SKM-1 (cell line): ENCODE results near the gene HS3ST3B1.

Experiments used
- DNase-seq: peaks from one replicate; lab custom pipeline; 2025; ENCODE audit not compliant: unreplicated experiment; lab: John Stamatoyannopoulos, UW

The HS3ST3B1 gene

GRCh38 chr17:14352136-14352535 lies 51.3 kb downstream of the HS3ST3B1 start:
- no peak for DNase-seq

DNA sequence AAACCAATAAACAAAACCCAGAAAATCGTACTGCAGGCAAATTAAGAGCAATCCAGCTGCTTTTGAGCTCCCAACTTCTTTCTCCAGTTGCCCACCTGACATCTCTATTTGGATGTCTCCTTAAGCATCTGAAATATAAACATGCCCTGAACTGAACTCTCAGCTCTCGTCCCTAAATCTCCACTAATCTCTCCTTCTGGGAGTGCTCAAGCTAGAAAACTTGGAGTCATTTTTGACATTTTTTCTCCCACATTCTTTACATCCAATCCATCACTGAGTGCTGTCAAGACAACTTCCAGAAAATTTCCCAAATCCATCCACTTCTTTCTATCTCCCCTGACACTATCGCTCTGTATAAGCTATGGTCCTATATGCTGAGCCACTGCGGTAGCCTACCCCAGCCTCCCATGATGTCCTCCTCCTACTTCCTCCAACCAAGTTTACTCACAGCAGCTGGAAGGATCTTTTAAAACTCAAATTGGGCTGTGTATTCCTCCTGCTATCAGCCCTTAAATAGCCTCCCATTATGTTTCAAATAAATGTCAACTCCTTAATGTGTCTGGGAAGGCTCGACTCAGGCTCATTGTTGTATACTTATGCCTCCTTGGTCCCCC lies 53.1 kb downstream of the HS3ST3B1 start:
- DNase-seq, result no peak

- no peak for DNase-seq
Measured at GRCh38 chr17:14354807-14355206, 53.9 kb downstream of the HS3ST3B1 start.

- no peak for DNase-seq
Measured at GRCh38 chr17:14355556-14355955, 54.7 kb downstream of the HS3ST3B1 start.

DNA sequence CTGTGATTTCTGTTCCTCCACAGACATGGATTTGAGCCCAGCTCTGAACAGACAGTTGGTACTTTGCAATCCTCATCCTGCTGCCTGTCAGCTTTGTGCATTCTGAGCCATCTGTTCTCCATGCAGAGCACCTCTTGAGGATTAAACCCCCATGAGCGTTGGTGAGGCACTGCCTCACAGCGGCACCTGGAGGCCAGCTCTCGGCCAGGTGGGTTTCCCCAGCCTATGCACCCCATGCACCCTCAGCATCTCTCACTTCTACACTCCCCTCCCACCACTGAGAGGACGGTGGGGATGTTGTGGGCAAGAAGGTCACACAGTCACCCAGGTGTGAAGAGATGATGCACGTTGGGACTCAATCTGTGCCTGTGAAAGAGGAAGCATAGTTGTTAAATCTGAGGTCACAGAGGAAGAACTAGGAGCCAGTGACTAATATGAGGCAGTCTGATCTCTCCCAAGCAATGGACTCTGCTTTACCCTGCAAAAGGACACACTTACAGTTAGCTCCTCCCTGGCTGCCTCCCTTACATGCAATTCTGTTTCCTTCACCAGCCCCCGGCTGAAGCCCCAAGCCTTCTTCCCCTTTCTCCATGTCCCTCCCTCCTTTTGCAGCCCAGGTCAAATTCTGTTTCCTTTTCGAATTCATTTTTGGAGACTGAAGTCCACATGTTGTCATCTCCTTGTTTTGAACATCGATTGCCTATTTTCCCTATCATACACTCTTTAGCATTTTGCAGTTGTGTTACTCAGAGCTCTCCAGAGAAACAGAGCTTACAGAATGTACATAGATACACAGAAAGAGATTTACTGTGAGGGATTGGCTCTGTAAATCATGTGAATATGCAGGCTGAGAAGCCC lies 58.5 kb downstream of the HS3ST3B1 start:
- DNase-seq, result peak; percentile 70

DNA sequence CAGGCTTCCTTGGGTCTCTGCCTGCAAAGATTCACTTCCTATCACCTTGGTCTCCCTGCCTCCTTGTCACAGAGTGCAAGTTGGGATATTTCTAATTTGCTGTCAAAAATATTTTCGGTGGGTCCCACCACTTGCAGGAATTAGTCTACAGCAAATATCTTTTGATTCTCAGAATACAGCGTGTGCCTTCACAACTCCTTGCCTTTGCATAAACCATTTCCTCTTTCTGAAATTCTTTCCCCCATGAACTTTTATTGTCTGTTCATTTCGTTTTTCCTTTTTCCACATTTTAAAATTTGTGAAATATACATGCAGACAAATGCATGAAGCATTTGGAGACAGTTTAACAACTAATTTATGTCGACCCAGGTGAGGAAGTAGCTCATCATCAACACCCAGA lies 60.0 kb downstream of the HS3ST3B1 start:
- no peak for DNase-seq

- DNase-seq, result no peak
Measured at GRCh38 chr17:14361470-14361869, 60.6 kb downstream of the HS3ST3B1 start.

- DNase-seq, result no peak
Measured at GRCh38 chr17:14361945-14362508, 61.1 kb downstream of the HS3ST3B1 start.

DNA sequence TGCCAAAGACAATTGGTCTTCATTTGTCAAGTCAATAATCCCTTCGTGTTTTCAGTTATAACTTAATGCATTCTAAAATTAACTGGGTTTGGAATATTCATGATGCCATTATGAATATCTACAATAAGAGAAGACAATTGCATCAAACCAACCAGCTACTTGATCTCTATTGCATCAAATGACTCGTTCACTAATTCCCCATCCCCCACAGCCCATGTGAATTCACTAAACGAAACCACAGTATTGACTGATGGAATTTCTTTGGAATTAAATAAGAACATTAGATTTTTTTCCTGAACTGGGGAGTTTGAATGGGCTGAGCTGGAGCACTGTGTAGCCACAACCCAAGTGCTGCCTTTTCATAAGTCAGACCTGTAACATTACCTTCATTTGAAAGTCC lies 65.3 kb downstream of the HS3ST3B1 start:
- no peak for DNase-seq

- no peak for DNase-seq
Measured at GRCh38 chr17:14372461-14372860, 71.6 kb downstream of the HS3ST3B1 start.

- no peak for DNase-seq
Measured at GRCh38 chr17:14372905-14373613, 72.2 kb downstream of the HS3ST3B1 start.

GRCh38 chr17:14373614-14374259 lies 72.9 kb downstream of the HS3ST3B1 start:
- no peak for DNase-seq

GRCh38 chr17:14374268-14374667 lies 73.4 kb downstream of the HS3ST3B1 start:
- DNase-seq, result no peak

GRCh38 chr17:14376666-14377065 lies 75.8 kb downstream of the HS3ST3B1 start:
- DNase-seq, result no peak

DNA sequence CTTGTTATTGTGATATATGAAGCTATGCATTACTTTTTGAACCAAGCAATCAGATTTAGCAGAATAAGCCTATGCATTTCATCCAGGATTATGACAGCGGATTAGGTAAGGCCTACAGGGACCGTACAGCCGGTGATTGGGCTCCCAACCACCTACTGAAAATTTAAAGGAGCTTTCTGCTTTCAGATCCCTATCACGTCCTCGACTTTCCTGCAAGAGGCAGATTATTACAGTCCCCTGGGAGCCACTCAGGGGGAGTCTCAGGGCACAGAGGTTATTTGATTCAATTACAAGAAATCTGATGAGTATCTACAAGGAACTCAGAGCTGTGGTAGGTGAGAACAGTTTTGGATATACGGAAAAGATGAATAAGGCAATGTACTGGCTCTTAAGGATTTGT lies 80.7 kb downstream of the HS3ST3B1 start:
- no peak for DNase-seq

GRCh38 chr17:14387036-14387435 lies 86.2 kb downstream of the HS3ST3B1 start:
- no peak for DNase-seq

DNA sequence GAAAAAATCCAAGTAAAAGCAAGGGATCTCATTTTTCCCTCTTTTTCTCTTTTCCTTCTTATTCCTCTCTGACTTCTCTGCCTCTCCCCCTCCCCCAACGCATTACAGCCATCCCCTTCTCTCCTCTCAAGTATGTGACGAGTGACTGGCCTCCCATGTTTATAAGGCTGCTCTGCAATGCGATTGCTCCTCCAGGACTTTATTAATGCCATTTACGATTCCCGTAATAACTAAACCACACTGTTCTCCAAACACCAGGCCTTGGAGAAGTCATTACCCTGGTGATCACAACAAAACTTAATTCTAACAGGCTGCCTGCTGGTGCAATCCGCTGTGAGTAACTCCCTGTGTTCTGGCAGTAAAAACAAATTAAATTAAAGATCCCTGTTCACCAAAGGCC lies 88.8 kb downstream of the HS3ST3B1 start:
- DNase-seq, result no peak

GRCh38 chr17:14393723-14394122 lies 92.8 kb downstream of the HS3ST3B1 start:
- DNase-seq, result no peak

DNA sequence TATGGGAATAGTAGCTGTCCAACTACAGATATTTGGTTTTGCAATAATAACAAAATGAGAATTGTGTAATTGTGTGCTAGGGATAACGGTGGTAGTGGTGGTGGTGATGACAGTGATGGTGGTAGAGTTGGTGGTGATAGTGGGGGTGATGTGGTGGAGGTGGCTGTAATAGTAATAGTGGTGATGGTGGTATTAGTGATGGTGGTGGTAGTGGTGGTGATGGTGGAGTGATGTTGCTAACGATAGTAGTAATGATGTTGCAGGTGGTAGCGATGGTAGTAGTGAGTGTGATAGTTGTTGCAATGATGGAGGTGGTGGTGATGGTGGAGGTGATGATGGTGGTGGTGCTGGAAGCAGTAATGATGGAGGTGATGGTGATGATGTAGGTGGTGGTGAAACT lies 94.4 kb downstream of the HS3ST3B1 start:
- no peak for DNase-seq

DNA sequence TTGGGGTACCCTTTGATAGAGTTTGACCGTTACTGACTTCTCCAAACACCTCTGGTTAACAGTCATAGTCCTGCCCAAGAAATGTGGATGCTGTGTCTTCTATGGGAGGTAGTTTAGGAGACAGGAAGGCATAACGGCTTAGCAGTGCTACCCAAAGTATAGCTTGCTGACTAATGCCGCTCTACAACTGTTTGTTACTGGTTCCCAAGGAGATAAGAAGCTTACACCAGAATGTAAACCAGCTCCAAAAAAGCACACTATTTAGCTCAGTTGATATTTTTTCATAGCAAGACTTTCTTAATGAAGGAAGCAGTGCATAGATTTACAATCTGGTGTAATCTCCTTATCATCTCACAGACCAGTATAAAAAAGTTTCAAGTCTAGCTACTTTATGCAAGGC lies 95.7 kb downstream of the HS3ST3B1 start:
- no peak for DNase-seq

DNA sequence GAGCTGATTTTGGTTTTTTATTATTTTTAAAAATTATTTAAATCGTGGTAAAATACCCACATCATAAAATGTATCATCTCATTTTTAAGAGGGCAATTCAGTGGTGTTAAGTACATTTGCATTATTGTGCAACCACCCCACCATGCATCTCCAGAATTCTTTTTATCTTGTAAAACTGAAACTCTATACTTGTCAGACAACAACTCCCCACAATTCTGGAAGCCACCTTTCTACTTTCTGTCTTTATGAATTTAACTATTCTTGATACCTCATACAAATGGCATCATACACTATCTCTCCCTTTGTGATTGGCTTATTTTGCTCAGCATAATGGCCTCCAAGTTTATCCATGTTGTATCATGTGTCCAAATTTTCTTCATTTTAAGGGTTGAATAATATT lies 97.9 kb downstream of the HS3ST3B1 start:
- no peak for DNase-seq
